OCI-LY1 (cell line): Measurements from ENCODE around the gene STXBP6.

Source experiments
- EZH2 ChIP-seq: fragments of 200-600 bp; sonication (generic), shearing (Covaris generic); IDR thresholded peaks from 2 replicates; pipeline ENCODE4 v1.8.0; 2017; ENCODE audit warnings: borderline replicate concordance, mixed run types, mild to moderate bottlenecking, antibody characterized with exemption, low read length, moderate library complexity, mixed read lengths
- TF ChIP-seq, protein P1 (sequence below): fragments of 200-600 bp; sonication (generic), shearing (Covaris generic); IDR thresholded peaks from 2 replicates; pipeline ENCODE4 v1.5.1; 2017; ENCODE audit warnings: mild to moderate bottlenecking, antibody characterized with exemption, low read length, moderate library complexity, mixed read lengths

DNA sequence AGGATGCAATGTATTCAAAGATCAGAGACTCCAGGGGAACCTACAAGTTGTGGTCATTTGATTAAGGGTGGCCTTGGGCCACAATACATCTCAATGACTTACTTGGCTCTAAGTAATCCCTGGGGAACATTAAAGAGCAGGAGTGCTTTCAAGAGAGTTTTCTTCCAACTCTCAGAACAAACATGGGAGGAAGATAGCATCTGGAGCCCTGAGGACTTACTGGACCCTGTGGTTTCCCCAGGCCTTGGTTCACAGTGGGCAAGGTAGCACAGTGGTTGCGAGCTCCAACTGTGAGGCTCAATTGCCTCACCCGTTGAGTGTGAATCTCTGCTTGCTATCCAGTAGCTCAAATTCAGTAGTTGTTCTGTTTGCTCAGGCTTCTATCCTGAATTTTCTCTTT, 32.4 kb downstream of the STXBP6 start:
- TF ChIP-seq, protein P1, sequence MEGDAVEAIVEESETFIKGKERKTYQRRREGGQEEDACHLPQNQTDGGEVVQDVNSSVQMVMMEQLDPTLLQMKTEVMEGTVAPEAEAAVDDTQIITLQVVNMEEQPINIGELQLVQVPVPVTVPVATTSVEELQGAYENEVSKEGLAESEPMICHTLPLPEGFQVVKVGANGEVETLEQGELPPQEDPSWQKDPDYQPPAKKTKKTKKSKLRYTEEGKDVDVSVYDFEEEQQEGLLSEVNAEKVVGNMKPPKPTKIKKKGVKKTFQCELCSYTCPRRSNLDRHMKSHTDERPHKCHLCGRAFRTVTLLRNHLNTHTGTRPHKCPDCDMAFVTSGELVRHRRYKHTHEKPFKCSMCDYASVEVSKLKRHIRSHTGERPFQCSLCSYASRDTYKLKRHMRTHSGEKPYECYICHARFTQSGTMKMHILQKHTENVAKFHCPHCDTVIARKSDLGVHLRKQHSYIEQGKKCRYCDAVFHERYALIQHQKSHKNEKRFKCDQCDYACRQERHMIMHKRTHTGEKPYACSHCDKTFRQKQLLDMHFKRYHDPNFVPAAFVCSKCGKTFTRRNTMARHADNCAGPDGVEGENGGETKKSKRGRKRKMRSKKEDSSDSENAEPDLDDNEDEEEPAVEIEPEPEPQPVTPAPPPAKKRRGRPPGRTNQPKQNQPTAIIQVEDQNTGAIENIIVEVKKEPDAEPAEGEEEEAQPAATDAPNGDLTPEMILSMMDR = no peak
- TF ChIP-seq EZH2 = no peak
